ENCODE data around the gene TBCCD1.

TBCCD1 gene

GRCh38 chr3:186605561-186606545, 38.7 kb upstream of the TBCCD1 start:
- no peak overlapping the region for H3K9ac ChIP-seq (ENCODE audit: low read length)
- H3K27ac ChIP-seq (ENCODE audit: low read depth, low read length): no peak overlapping the region
- no peaks in the 10 kb centered on the region for H3K27me3 ChIP-seq (ENCODE audit: control insufficient read depth, insufficient read depth, low read length)
- no peaks in the 10 kb centered on the region for H3K36me3 ChIP-seq (ENCODE audit: control insufficient read depth, insufficient read depth, low read length)
- no peak overlapping the region for H3K4me3 ChIP-seq (ENCODE audit: low read length)
- H3K4me1 ChIP-seq (ENCODE audit: control insufficient read depth, insufficient read depth, low read length): no peaks in the 10 kb centered on the region

DNA sequence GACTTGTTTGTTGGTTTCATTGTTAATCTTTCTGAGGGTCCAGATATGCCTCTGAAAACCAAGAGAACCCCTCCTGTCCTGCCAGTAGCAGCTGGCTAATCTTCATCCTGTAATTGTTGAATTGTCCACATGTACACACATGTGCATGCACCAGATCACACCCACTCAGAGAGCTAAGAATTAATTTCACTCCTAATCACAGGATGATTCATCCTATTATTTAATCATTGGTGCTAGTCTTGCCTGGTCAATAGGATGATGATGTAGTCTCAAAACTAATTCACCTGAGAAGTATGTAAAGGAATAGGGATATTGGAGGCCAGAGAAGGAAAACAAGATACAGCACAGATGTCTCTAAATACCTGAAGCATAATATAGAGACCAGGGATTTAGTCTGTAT, 37.9 kb upstream of the TBCCD1 start:
- Histone ChIP-seq H3K36me3 (ENCODE audit: control insufficient read depth, insufficient read depth, low read length) (no peaks in the 10 kb centered on the region), H3K4me1 (ENCODE audit: control insufficient read depth, insufficient read depth, low read length) (no peaks in the 10 kb centered on the region), H3K9ac (ENCODE audit: low read length) (no peak overlapping the region)

GRCh38 chr3:186603159-186603558, 36.0 kb upstream of the TBCCD1 start:
- Histone ChIP-seq H3K27ac (ENCODE audit: low read depth, low read length) (no peak overlapping the region), H3K27me3 (ENCODE audit: control insufficient read depth, insufficient read depth, low read length) (no peaks in the 10 kb centered on the region), H3K4me1 (ENCODE audit: control insufficient read depth, insufficient read depth, low read length) (no peaks in the 10 kb centered on the region)

More for the DNA sequence above, 37.9 kb upstream of the TBCCD1 start:
- H3K4me3 ChIP-seq (ENCODE audit: low read length): no peak overlapping the region
- no peaks in the 10 kb centered on the region for H3K27me3 ChIP-seq (ENCODE audit: control insufficient read depth, insufficient read depth, low read length)
- H3K27ac ChIP-seq (ENCODE audit: low read depth, low read length): no peak overlapping the region

GRCh38 chr3:186600896-186601295, 33.8 kb upstream of the TBCCD1 start:
- no peaks in the 10 kb centered on the region for H3K27me3 ChIP-seq (ENCODE audit: control insufficient read depth, insufficient read depth, low read length)
- H3K4me1 ChIP-seq (ENCODE audit: control insufficient read depth, insufficient read depth, low read length): no peaks in the 10 kb centered on the region
- H3K4me3 ChIP-seq (ENCODE audit: low read length): no peak overlapping the region
- no peaks in the 10 kb centered on the region for H3K36me3 ChIP-seq (ENCODE audit: control insufficient read depth, insufficient read depth, low read length)
- H3K9ac ChIP-seq (ENCODE audit: low read length): no peak overlapping the region
- H3K27ac ChIP-seq (ENCODE audit: low read depth, low read length): no peak overlapping the region

More at GRCh38 chr3:186603159-186603558, 36.0 kb upstream of the TBCCD1 start:
- no peak overlapping the region for H3K9ac ChIP-seq (ENCODE audit: low read length)
- H3K36me3 ChIP-seq (ENCODE audit: control insufficient read depth, insufficient read depth, low read length): no peaks in the 10 kb centered on the region
- no peak overlapping the region for H3K4me3 ChIP-seq (ENCODE audit: low read length)

DNA sequence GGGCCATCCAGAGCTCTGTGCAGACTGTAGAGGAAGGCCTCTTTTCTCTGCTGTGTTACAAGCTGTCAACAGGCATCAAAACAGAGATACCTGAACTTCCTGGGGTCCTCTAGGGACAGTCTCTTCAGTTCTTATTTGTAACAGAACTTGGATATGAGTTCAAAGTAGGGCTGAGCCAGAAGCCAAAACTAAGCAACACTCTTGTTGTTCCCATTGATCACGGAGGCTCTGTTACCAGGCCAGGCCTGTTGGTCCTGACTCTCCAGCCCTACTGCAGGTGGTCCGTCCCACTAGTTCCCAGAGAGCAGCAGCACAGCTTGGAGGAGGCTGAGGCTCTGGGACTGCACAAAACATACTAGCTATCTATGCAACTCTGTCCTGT, 32.6 kb upstream of the TBCCD1 start:
- H3K4me1 ChIP-seq (ENCODE audit: control insufficient read depth, insufficient read depth, low read length): no peaks in the 10 kb centered on the region
- H3K36me3 ChIP-seq (ENCODE audit: control insufficient read depth, insufficient read depth, low read length): no peaks in the 10 kb centered on the region
- no peak overlapping the region for H3K4me3 ChIP-seq (ENCODE audit: low read length)
- H3K27me3 ChIP-seq (ENCODE audit: control insufficient read depth, insufficient read depth, low read length): no peaks in the 10 kb centered on the region
- no peak overlapping the region for H3K27ac ChIP-seq (ENCODE audit: low read depth, low read length)
- H3K9ac ChIP-seq (ENCODE audit: low read length): no peak overlapping the region

DNA sequence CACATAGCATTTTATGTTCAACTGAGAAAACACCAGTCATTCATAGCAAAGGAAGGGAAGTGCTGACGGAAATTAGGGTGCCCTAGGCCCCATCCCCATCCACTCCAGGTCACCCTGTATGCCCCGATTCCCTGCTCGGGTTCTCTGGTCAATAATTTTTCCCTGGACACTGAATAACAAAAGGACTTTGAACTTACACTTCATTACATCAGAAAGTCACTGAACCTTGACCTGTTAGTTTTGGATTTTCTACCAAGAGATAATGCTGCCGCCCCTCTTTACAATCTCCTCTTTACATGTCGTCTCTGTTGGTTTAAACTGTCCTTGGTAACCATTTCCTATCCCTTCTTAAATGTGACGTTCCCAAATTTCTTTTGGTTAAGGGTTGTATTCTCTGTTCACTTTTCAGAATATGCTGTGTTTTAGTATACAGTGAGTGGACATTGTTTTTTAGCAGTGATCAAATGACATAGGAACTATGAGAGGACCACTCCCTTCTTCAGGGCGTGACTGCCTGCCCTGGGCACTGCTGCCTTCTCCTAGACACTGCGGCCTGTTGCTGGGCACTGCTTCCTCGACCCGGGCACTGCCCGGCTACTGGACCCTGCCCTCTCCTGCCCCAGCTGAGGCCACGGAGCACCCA, 32.1 kb upstream of the TBCCD1 start:
- Histone ChIP-seq H3K27ac (ENCODE audit: low read depth, low read length) (no peak overlapping the region), H3K9ac (ENCODE audit: low read length) (no peak overlapping the region), H3K4me1 (ENCODE audit: control insufficient read depth, insufficient read depth, low read length) (no peaks in the 10 kb centered on the region), H3K4me3 (ENCODE audit: low read length) (no peak overlapping the region), H3K36me3 (ENCODE audit: control insufficient read depth, insufficient read depth, low read length) (no peaks in the 10 kb centered on the region), H3K27me3 (ENCODE audit: control insufficient read depth, insufficient read depth, low read length) (no peaks in the 10 kb centered on the region)

DNA sequence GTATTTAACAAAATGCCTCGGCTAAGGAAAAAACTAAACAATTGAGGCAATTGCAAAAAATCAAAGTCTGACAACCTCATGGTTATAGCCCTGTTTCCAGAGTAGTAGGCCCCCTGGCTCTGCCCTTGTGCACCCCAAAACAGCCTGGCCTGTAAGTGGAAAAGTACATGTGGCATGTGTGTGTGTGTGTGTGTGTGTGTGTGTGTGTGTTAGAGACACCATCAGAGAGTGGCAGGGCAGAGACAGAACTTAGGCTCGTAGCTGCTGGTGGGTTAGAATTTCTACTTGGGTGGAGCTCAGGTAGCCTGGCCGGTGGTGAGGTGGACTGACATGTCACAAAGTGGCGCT, 31.6 kb upstream of the TBCCD1 start:
- Histone ChIP-seq H3K27ac (ENCODE audit: low read depth, low read length) (no peak overlapping the region), H3K4me3 (ENCODE audit: low read length) (no peak overlapping the region), H3K36me3 (ENCODE audit: control insufficient read depth, insufficient read depth, low read length) (no peaks in the 10 kb centered on the region), H3K4me1 (ENCODE audit: control insufficient read depth, insufficient read depth, low read length) (no peaks in the 10 kb centered on the region), H3K27me3 (ENCODE audit: control insufficient read depth, insufficient read depth, low read length) (no peaks in the 10 kb centered on the region), H3K9ac (ENCODE audit: low read length) (no peak overlapping the region)

DNA sequence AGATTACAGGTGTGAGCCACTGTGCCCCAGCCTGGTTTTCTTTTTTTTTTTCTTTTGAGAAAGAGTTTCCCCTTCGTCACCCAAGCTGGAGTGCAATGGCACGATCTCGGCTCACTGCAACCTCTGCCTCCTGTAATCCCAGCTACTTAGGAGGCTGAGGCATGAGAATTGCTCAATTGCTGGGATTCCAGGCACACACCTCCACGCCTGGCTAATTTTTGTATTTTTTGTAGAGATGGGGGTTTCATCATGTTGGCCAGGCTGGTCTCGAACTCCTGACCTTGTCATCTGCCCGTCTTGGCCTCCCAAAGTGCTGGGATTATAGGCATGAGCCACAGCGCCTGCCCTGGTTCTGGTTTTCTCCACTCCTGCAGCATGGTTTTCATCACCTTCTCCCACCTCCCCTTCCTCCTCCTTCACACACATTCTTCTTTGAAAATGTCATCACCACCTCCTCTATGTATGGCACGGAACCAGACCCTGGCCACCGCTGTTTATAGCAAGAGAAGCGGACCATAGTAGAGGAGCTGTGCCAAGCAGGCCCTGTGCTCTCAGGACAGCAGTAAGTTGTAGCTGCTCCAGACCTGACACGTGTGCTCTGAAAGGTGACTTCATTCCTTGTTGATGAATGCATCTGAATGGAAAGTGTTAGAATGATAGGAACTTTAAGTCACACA, 31.1 kb upstream of the TBCCD1 start:
- Histone ChIP-seq H3K27ac (ENCODE audit: low read depth, low read length) (no peak overlapping the region), H3K4me3 (ENCODE audit: low read length) (no peak overlapping the region), H3K9ac (ENCODE audit: low read length) (no peak overlapping the region), H3K27me3 (ENCODE audit: control insufficient read depth, insufficient read depth, low read length) (no peaks in the 10 kb centered on the region), H3K36me3 (ENCODE audit: control insufficient read depth, insufficient read depth, low read length) (no peaks in the 10 kb centered on the region), H3K4me1 (ENCODE audit: control insufficient read depth, insufficient read depth, low read length) (no peaks in the 10 kb centered on the region)

- H3K27ac ChIP-seq (ENCODE audit: low read depth, low read length): no peak overlapping the region
- no peaks in the 10 kb centered on the region for H3K36me3 ChIP-seq (ENCODE audit: control insufficient read depth, insufficient read depth, low read length)
- H3K4me1 ChIP-seq (ENCODE audit: control insufficient read depth, insufficient read depth, low read length): no peaks in the 10 kb centered on the region
- no peak overlapping the region for H3K4me3 ChIP-seq (ENCODE audit: low read length)
- H3K9ac ChIP-seq (ENCODE audit: low read length): no peak overlapping the region
- H3K27me3 ChIP-seq (ENCODE audit: control insufficient read depth, insufficient read depth, low read length): no peaks in the 10 kb centered on the region
Measured at GRCh38 chr3:186596568-186597287, 29.6 kb upstream of the TBCCD1 start.

DNA sequence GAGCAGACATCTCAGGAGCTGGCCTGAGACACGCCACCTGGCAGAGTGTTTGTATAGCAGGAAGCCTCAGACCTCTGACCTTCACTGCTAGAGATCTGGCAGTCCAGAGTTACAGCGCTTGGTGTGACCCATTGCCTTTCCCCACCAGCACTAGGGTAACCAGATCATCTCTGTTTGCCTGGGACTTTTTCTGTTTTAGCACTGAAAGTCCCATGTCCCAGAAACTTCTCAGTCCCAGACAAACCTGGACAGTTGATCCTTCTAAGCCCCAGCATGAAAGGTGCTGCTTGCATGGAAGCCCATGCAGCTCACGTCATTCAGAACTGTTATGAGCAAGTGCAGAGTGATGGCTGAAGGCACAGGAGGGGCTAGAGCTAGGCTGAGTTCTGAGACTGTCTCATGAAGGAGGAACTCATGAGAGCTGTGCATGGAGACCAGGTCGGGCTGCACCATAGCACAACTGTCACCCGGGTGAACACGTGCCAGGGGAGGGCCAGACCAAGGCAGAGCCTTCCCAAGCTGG, 27.5 kb upstream of the TBCCD1 start:
- Histone ChIP-seq H3K9ac (ENCODE audit: low read length) (no peak overlapping the region), H3K4me3 (ENCODE audit: low read length) (no peak overlapping the region), H3K27ac (ENCODE audit: low read depth, low read length) (no peak overlapping the region), H3K27me3 (ENCODE audit: control insufficient read depth, insufficient read depth, low read length) (no peaks in the 10 kb centered on the region), H3K36me3 (ENCODE audit: control insufficient read depth, insufficient read depth, low read length) (no peaks in the 10 kb centered on the region), H3K4me1 (ENCODE audit: control insufficient read depth, insufficient read depth, low read length) (no peaks in the 10 kb centered on the region)

GRCh38 chr3:186593862-186594261, 26.7 kb upstream of the TBCCD1 start:
- Histone ChIP-seq H3K27ac (ENCODE audit: low read depth, low read length) (no peak overlapping the region), H3K4me1 (ENCODE audit: control insufficient read depth, insufficient read depth, low read length) (no peaks in the 10 kb centered on the region), H3K27me3 (ENCODE audit: control insufficient read depth, insufficient read depth, low read length) (no peaks in the 10 kb centered on the region), H3K4me3 (ENCODE audit: low read length) (no peak overlapping the region), H3K36me3 (ENCODE audit: control insufficient read depth, insufficient read depth, low read length) (no peaks in the 10 kb centered on the region), H3K9ac (ENCODE audit: low read length) (no peak overlapping the region)

DNA sequence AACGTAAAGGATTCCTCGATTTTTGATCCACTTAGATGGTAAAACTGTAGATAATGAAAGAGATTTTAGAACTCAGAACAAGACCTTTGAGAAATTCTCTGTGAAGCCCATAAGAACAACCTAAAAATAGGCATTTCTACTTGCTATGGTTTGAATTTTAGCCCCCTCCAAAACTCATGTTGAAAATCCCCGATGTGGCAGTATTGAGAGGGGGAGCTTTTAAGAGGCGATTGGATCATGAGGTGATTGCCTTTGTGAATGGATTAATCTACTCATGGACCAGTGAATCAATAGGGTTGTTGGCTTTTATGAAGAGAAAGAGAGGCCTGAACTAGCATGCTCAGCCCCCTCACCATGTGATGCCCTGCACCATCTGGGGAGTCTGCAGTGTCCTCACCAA, 25.5 kb upstream of the TBCCD1 start:
- H3K4me3 ChIP-seq (ENCODE audit: low read length): no peak overlapping the region
- H3K9ac ChIP-seq (ENCODE audit: low read length): no peak overlapping the region
- no peaks in the 10 kb centered on the region for H3K36me3 ChIP-seq (ENCODE audit: control insufficient read depth, insufficient read depth, low read length)
- no peak overlapping the region for H3K27ac ChIP-seq (ENCODE audit: low read depth, low read length)
- H3K4me1 ChIP-seq (ENCODE audit: control insufficient read depth, insufficient read depth, low read length): no peaks in the 10 kb centered on the region
- no peaks in the 10 kb centered on the region for H3K27me3 ChIP-seq (ENCODE audit: control insufficient read depth, insufficient read depth, low read length)

All from rectal smooth muscle tissue (tissue), 1 donor.